NOMO-1 treated with DMSO at 0.1 percent for 48 hours (cell line): ENCODE data around the gene MECP2.

ENCODE experiments used
- DNase-seq: peaks from one replicate; lab custom pipeline; 2025; ENCODE audit not compliant: unreplicated experiment; lab: John Stamatoyannopoulos, UW

The MECP2 gene

DNA sequence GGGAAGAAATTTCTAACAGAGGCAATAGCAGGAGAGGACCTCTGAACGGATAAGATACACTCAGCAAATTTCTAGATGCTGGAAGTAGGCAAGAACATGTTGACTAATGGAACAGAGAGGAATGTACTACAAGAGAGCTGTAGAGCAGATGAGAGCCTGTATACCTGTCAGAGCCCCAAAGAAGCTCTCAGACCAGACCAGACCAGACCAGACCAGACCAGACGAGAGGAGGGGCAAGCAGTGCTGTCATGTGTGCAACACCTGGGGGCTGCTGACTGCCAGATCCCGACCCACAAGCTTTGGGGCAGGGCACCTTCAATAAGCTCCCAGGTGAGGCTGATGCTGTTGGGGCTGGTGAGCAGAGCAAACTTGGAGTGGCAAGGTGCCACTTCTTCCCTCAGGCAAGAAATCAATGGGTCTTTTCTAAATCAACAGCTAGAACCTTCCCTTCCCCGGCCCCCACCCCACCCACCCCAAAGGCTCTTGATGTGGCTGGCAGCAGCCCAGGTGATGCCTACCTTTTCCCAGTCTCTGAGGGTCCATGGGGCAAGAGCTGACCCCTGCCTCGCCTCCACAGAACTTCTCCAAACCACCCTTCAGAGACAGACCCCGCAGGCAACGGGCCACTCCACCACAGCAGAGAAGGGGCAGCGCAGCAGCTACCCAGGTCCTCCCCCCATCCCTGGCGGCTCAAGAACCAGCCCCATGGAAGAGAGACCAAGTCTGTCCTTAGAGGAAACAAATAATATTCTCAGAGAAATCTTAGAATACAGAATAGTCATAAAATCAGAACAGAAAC is 32.7 kb downstream of the MECP2 start:
- DNase-seq, result no peak

DNA sequence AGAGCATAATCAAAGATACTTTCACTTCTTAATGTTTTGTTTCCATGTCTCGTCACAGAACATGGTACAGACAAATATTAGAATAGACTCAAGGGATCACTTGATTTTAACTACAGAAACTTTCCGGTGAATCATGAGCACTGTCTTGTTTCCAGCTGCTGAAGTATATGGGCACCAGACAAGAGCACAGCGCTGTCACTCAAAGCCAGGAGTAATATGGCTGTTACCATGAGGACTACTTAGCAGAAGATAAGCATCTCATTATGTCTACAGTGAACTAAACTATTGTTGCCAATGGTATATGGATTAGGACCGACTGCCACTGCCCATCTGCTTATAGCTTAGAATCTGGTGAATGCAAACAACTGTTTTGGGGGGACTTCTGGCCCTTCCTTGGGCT is 34.3 kb downstream of the MECP2 start:
- no peak for DNase-seq

DNA sequence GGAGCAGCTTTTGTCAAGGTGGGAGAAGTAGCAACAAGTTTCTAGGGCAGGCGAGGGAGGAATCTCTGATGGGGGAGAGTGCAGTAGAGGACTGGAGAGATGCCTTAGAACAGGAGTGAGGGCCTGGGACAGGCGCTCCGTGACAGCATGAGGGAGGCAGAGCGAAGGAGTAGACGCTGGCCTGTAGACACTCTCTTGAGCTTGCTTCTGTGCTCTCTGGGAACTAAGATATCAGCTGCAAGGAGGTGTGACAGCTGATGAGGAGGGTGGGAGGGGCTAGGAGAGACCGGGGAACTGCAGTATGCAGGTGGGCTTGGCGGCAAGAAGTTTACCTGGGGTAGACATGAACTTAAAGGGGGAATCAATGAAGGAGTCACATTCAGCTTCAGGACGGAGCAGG is 35.7 kb downstream of the MECP2 start:
- no peak for DNase-seq

DNA sequence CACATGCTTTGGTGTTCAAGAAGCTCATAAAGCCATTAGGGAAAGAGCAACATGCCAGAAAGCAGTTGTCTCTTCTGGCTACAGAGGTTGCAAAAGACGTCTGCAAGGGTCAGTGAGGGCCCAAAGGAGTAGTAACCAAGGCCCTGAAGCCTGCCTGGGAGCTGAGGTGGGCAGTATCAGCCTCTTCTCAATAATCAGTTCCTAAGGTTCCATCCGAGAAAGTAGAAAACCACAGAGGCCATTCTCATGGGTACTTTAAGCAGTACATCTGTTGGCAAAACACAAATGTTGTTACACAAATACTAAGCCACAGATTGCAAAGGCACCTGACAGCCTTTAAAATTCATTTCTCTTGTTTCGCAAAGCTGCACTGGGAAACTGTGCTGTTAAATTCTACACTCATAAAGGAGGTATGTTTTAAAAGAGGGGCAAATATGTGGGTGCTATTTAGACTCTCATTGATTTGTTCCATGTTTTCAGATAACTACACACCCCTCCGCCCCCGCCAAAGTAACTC is 37.7 kb downstream of the MECP2 start:
- no peak for DNase-seq

DNA sequence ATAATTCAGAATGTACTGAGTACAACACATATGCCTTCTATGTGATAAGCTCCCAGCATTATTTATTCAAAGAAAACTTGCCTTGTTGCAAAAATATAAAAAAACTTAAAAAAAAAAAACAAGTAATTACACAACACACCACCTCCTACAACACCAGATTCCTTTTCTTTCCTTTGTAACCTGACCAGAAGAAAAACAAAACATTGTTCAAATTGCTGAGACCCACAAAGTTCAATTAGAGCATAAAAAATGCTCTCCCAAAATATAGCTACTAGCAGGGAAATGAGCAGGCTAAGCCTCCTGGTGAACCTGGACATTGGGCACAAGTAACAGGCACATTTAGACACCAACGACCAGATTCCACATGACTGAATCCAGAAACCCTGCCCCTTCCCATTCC is 38.3 kb downstream of the MECP2 start:
- DNase-seq, result no peak

DNA sequence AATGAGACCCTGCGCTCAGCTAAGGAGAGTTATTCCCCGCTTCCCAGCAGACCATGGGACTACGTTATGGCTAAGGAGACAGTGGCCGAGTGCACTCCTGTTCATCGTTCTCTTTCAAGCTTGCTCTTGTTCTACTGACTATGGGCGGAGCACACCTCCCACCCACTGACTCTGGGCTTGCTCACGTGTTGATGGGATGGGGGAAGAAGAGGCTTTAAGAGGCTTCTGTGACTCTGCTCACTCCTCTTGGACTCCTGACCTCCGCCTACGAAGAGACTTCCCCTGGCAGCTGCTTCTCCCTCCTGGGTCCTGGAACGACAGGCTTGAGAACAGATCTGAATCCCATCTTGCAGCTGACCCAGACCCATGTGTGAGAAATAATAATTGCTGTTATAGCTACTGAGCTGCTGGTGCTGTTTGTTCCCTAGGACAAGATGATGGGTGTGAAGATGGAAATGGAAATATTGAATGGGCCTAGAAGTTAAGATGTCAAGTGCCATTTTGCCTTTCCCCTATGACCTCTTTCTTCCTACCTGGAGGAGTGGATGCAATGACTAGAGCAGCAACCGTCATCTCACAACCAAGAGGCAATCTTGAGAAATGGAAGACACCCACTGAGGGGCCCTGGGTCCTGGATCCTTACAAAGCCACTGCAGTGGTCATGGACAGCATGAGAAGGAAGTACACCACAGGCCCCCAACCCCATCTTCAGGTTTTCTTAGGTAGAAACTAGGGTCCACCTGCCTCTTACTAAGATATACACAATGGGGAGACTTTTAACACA is 39.1 kb downstream of the MECP2 start:
- DNase-seq, result no peak

DNA sequence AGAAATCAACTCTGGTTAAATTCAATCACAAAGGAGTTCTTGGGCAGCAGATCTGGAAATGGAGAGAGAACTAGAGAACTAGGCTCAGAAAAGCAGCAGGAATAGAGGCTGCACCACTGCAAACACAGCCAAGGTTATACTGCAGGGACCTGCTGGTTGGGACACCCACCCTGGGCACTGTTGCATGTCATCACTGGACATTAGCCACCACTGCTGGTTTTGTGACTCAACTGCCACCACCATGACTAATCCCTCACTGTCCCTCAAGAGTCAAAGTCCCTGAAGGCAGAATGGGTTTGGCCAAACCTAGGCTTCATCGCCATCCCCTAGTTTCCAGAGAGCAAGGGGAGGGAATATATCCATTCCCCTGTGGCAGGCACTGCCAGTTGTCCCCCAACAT is 39.7 kb downstream of the MECP2 start:
- no peak for DNase-seq

DNA sequence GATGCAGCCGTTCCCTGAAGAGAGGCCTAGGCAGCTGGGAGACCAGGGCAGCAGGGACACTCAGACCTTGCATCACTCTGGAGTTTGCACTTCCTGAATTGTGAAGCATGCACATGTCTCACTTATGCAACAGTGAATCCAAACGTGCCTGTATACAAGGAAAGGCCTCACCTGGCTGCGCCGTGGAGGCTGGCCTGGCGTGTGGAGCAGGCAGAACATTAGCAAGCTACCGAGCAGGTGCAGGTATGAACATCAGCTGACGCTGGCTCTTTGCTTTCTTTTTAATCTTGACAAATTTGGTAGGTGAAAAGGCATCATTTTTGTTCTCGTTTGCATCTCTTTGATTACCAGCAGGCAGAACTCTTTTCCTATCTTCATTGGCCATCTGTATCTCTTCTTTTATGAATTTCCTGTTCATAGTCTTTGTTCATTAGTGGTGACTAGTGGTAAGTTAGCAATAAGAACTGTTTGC is 40.7 kb downstream of the MECP2 start:
- peak; percentile 60 for DNase-seq

DNA sequence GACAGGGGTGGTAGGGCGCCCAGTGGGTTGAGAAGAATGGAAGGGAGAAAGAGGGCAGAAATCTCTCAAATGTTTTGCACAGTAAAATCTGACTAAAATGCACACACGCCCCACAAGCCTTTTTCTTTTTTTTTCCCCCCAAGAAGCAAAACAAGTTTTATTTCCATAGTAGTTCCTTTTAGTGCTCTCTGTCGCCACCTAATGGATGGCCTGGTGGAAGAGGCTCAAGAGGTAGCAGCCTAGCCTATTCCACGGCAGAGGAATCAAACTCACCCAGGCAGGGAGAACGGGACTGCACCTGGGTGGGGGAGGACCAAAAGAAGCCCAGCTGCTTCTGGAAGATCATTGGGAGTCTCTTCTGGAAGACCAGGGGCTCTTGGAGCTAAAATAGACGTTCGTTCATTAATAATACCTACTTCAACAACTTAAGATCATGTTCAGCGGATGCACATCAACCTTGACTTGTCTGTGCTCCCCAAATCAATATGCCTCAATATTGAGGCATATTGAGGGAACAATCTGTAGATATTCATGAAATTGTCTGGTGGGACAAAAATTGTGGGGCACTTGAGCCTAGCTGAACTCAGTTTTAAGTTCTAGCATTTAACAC is 46.2 kb downstream of the MECP2 start:
- peak; percentile 47 for DNase-seq

DNA sequence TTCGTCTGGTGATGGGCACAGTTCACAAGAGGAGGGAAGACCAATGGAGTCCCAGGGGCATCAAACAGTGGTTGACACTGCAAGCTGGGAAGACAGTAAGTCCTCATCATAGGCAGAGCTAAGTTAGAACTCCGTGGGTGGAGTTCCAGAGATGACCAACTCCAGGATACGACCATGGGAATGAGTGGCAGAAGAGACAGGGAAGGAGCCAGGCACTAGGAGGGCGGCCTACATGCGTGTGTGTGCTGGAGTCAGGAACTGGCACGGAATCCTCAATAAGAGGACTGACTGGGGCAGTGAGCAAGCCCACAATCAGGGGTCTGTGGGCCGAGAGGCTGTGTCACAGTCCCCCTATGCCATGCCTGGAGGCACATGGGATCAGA is 47.4 kb downstream of the MECP2 start:
- no peak for DNase-seq

DNA sequence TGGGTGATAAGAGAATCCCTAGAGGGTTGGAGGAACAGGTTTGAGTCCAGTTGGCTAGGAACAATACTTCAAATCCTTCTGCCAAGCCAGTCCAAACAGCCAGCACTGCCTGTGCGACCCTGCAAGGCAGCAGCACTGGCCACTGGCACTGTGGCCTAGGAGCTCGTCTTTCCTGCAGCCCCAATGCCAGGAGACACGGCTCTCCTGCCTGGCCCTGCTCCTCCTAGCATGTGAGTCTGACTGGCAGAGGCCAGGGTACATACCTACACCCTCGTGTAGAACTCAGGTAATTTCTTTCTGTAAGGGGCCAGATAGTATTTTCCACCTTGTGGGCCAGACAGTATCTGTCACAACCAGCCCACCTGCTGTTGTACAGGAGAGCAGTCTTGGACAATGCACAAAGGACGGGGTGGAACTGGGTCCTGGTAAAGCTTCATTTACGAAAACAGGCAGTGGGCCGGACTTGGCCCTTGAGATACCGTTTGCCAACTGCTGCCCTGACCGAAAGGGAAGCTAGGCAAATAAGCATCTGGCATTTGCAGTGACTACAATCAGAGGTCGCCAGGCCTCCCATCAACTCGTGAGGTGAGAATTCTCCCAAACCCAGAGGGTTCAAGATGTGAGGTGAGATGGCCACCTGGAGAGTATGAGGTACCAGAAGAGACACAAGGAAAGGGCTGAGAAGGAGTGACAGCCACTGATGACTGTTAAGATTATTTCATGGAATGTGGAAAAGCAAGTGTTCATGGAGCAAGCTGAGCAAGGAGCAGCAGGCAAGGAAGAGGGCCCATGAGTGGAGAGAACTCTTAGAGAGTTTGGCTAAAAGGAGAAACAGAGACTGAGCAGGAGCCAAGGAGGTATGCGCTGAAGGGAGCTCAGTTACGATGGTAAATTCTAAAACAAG is 48.1 kb downstream of the MECP2 start:
- no peak for DNase-seq

DNA sequence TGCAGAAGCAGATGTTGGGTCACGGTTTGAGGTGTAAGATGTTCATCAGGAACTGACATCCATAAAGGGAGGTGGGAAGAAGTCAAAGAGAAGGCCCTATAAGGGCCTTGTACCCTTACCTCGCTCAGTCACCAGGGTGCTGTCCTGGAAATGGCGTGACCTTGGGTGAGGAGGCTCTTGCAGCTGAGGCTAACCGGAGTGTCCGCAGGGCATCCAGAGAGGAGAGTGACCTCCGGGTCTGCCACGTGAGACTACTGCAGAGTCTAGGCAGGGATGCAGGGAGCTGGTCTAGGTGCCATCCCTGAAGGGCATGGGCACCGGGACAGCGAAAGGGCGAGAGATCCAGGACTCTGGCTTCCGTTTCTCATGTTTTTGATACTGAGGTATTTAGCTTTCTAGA is 49.1 kb downstream of the MECP2 start:
- no peak for DNase-seq

DNA sequence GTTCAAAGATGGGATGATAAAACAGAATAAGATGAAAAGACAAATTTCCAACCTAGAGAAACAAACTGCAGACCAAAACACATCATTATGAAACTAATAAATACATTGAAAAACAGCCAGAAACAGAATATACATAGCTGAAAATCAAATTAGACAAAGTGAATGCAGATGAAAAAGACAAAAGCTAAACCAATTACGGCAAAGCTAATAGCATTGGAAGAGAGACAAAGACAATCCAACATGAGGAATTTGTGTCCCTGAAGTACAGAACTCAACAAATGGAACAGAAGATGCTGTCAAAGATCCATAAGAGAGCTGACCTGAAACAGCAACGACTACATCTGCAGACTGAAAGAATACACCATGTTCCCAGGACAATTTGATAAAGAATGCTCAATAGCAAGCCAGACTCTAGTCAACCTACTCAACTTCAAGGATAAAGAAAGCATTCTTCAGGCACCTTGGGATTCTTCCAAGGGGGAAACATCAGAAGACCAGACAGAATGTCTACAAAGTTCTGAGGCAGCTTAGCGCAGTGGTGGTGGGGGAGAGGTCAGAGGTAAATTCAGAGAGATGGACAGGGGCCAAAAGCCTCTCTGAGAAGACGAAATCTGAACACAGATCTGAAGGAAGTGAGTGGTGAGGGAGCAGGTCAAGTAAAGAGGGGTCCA is 50.4 kb downstream of the MECP2 start:
- DNase-seq, result no peak

DNA sequence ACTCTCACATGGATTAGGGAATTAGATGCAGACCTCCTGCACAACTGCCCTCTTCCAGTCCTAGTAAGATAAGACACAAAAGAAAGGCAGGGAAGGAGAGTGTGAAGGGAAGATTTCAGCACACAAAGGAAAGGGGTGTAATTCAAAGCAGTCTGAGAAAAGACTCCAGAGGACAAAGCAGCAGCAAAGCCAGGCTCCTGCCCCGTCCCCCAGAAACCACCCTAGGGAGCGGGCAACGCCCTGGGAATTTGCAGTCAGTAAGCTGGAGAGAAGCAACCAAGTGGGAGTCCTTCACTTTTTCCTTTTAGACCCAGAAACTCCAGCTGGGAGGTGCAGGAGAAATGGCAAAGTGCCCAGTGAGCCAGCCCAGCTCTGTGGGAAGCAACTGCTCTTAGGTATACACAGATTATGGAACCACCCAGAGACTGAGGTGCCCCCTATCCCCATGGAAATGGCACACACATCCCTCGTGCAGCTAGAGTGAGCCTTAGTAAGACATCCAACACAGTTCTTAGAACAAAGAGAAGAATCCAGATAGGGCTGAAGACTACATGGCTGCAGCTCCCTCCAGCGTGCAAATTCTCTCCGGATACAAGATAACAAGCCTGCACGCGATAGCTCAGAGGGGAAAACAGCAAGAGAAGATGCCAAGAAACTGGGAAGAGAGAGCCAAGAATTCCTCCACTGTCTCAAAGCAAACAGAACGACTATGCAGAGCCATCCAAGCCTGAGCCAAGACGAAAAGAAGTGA is 51.3 kb downstream of the MECP2 start:
- DNase-seq, result no peak

DNA sequence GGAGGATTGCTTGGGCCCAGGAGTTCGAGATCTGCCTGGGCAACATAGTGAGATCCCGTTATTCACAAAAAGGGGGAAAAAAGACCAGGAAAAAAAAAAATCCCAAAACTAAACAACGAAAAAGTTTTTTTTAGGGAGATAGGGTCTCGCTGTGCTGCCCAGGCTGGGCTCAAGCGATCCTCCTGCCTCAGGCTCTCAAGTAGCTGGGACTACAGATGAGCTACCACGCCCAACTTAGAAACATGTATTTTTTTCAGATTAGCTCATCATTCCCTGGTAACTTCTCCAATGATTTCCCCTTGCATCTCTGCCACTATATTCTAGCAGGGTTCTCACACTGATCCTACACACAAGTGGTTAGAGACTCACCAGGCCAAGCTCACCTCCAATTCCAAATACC is 53.4 kb downstream of the MECP2 start:
- no peak for DNase-seq

DNA sequence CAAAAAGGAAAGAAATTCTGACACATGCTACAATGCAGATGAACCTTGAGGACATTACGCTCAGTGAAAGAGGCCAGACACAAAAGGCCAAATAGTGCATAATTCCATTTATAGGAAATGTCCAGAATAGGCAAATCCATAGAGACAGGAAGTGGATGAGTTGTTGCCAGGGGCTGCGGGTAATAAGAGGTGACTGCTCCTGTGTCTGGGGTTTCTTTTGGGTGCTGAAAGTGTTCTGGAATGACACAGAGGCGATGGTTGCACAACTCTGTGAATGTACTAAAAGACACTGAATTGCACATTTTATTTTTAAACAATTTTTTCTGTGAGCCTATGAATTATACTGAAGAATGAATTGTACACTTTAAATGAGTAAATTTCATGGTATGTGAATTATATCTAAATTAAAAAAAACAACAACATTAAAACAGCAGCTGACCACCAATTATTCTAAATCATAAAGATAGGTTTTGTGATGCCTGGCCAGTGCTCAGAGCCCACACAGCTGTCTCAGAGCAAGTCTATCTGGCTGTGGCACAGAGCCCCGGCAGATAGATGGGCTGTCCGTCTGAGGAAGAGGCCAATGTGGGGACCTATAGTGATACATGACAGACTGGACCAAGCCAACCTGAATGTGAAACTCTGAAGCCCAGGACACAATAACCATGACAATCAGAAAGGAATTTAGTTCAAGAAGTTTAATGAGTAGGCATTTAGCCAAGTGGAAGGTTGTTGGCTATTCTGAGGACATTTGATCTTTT is 54.3 kb downstream of the MECP2 start:
- no peak for DNase-seq

DNA sequence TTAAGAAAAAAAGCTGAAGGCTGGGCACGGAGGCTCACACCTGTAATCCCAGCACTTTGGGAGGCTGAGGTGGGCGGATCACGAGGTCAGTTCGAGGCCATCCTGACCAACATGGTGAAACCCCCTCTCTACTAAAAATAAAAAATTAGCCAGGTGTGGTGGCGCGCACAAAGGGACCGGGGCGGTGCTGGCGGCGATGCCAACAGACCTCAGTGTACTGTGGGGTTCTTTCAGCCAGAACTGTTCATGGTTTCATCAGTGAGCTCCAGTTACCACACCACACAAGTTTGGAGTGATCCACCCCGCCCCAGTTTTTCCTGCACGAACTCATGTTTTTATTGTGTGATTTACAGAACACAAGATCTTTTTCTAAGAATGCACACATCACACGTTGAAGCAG is 56.7 kb downstream of the MECP2 start:
- no peak for DNase-seq

DNA sequence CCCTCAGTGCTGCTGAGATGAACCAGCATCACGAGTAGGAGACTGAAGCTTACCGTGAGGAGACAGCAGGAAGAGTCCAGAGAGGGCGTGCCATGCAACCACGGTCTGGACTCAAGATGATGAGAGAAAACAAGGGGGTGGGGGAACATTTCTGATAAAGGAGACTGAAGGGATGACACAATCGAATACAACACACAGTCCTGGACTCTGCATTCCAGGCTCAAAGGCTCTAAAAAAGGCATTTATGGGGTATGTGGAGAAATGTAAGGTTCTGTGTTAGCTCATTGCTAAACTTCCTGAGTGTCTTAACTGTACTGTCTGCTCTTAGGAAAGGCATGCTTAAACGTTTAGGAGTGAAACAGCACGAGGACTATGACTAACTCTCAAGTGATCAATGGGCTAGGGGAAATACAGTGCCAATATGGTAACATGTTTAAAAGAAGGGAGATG is 57.2 kb downstream of the MECP2 start:
- peak; percentile 75 for DNase-seq

DNA sequence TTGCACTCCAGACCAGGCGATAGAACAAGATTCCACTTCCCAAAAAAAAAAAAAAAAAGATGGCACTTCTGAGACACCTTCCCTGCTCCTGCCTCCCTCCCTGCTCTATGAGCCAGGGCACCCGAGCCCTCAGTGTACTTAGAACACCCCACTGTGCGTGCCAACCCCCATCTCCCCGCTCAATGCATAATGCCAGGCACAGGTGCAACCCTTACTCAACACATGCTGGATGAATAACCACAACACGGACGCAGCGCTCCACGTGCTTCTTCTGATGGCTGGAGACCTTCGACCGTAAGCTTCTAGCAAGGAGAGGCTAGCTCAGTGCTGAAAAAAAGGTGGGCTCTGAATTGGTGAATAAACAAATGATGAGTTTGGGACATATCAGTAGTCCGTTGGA is 57.9 kb downstream of the MECP2 start:
- no peak for DNase-seq
